Activated CD4-positive, alpha-beta T cell treated with anti-CD3 and anti-CD28 coated beads for 36 hours (primary cell): ENCODE results near the gene ASS1. TPM values are rescaled to one million over a fixed set of nuclear protein-coding genes. Genes with fewer than 3 reads are reported as not detected.
"Not testable (repeated sequence)": the region's sequence is repeated elsewhere in the genome, so short reads cannot be mapped to it uniquely, and the experiment has no call there.

Experiments
- ATAC-seq: fragments of 200-7000 bp; cut with Tn5 transposase; one replicate; pipeline ENCODE4 v1.10.0; 2021; ENCODE audit warnings: mild to moderate bottlenecking, moderate library complexity
- CTCF ChIA-PET: fragments of 350-600 bp; sonication (Branson Sonifier 250); formaldehyde crosslinking; loops from one replicate; lab custom pipeline; 2021; ENCODE audit warnings: antibody characterized with exemption; lab: Charles Lee
- POLR2A ChIA-PET: fragments of 350-600 bp; sonication (Branson Sonifier 250); formaldehyde crosslinking; loops from one replicate; lab custom pipeline; 2021; ENCODE audit warnings: antibody characterized with exemption, inconsistent platforms; lab: Charles Lee
- DNase-seq: peaks from one replicate; pipeline ENCODE4 v3.0.0-alpha.2; 2020
- H3K27ac Mint-ChIP-seq: one replicate; pipeline ENCODE4 v1.8.0; 2021; ENCODE audit warnings: mixed read lengths
- H3K27me3 Mint-ChIP-seq: one replicate; pipeline ENCODE4 v1.8.0; 2021; ENCODE audit warnings: mixed read lengths
- H3K36me3 Mint-ChIP-seq: one replicate; pipeline ENCODE4 v1.8.0; 2021; ENCODE audit warnings: low read depth, mixed read lengths
- H3K4me1 Mint-ChIP-seq: one replicate; pipeline ENCODE4 v1.8.0; 2021; ENCODE audit warnings: mixed read lengths
- H3K4me3 Mint-ChIP-seq: one replicate; pipeline ENCODE4 v1.8.0; 2021; ENCODE audit warnings: mild to moderate bottlenecking, moderate library complexity, mixed read lengths
- H3K9me3 Mint-ChIP-seq: one replicate; pipeline ENCODE4 v1.8.0; 2021; ENCODE audit warnings: low read depth, mixed read lengths
- intact Hi-C, 2 experiments: fragments of 100-400 bp; cut with DNase I in 1 of 2; cut with micrococcal nuclease in 1 of 2; formaldehyde crosslinking; loops; one replicate each; pipeline versions ENCODE4 v1.14.2 to v1.15.1; 2022 to 2024; cut with DNase I, micrococcal nuclease
- total RNA-seq, 2 experiments: library from RNA; stranded (reverse); gene quantifications; one replicate each; pipeline ENCODE4 v1.2.3, GENCODE V29; 2021

The ASS1 gene
- total RNA-seq, 2 experiments from 2014 or later: 8.6 to 9.3 TPM

- ATAC-seq (no peak), DNase-seq (no peak)
- Mint-ChIP-seq H3K4me3 (no peak overlapping the region), H3K27me3 (peaks cover 13% of the 10 kb centered on the region), H3K4me1 (peaks cover 3% of the 10 kb centered on the region), H3K9me3 (no peaks in the 10 kb centered on the region), H3K27ac (no peak overlapping the region), H3K36me3 (no peaks in the 10 kb centered on the region)
- intact Hi-C loops: no loop called here
- CTCF ChIA-PET: no interaction called here
- POLR2A ChIA-PET: no interaction called here
Observed at GRCh38 chr9:130429831-130430230, 14.9 kb upstream of the ASS1 start.

- Mint-ChIP-seq H3K27me3 (peaks cover 15% of the 10 kb centered on the region), H3K27ac (no peak overlapping the region), H3K9me3 (no peaks in the 10 kb centered on the region), H3K36me3 (no peaks in the 10 kb centered on the region), H3K4me1 (peaks cover 3% of the 10 kb centered on the region), H3K4me3 (no peak overlapping the region)
- ATAC-seq: no peak
- POLR2A ChIA-PET: no interaction called here
- CTCF ChIA-PET: no interaction called here
- DNase-seq: no peak
- intact Hi-C loops: no loop called here
Observed at GRCh38 chr9:130430232-130430631, 14.5 kb upstream of the ASS1 start.

- ATAC-seq: no peak
- DNase-seq: no peak
- no peak overlapping the region for H3K27ac Mint-ChIP-seq
- ChIA-PET CTCF (no interaction called here), POLR2A (no interaction called here)
- peaks cover 17% of the 10 kb centered on the region for H3K27me3 Mint-ChIP-seq
- H3K4me1 Mint-ChIP-seq: peaks cover 3% of the 10 kb centered on the region
- H3K9me3 Mint-ChIP-seq: no peaks in the 10 kb centered on the region
- no peaks in the 10 kb centered on the region for H3K36me3 Mint-ChIP-seq
- H3K4me3 Mint-ChIP-seq: no peak overlapping the region
- intact Hi-C loops: no loop called here
Observed at GRCh38 chr9:130430734-130431535, 13.8 kb upstream of the ASS1 start.

- Mint-ChIP-seq H3K27ac (no peak overlapping the region), H3K9me3 (no peaks in the 10 kb centered on the region), H3K4me1 (peaks cover 3% of the 10 kb centered on the region), H3K27me3 (peaks cover 17% of the 10 kb centered on the region), H3K36me3 (no peaks in the 10 kb centered on the region), H3K4me3 (no peak overlapping the region)
- intact Hi-C loops: no loop called here
- DNase-seq (no peak), ATAC-seq (no peak)
- ChIA-PET POLR2A (no interaction called here), CTCF (no interaction called here)
Observed at GRCh38 chr9:130431536-130432303, 13.0 kb upstream of the ASS1 start.

- H3K27me3 Mint-ChIP-seq: peaks cover 17% of the 10 kb centered on the region
- H3K4me1 Mint-ChIP-seq: peaks cover 3% of the 10 kb centered on the region
- CTCF ChIA-PET: no interaction called here
- H3K4me3 Mint-ChIP-seq: no peak overlapping the region
- no peaks in the 10 kb centered on the region for H3K9me3 Mint-ChIP-seq
- DNase-seq: no peak
- POLR2A ChIA-PET: no interaction called here
- intact Hi-C loops: no loop called here
- no peak for ATAC-seq
- H3K36me3 Mint-ChIP-seq: no peaks in the 10 kb centered on the region
- H3K27ac Mint-ChIP-seq: no peak overlapping the region
Observed at GRCh38 chr9:130432362-130432761, 12.4 kb upstream of the ASS1 start.

GRCh38 chr9:130432796-130433167 lies 12.0 kb upstream of the ASS1 start:
- H3K4me3 Mint-ChIP-seq: no peak overlapping the region
- no peak overlapping the region for H3K27ac Mint-ChIP-seq
- ChIA-PET CTCF (no interaction called here), POLR2A (no interaction called here)
- intact Hi-C loops: no loop called here
- H3K4me1 Mint-ChIP-seq: peaks cover 3% of the 10 kb centered on the region
- no peak for DNase-seq
- no peaks in the 10 kb centered on the region for H3K9me3 Mint-ChIP-seq
- peaks cover 17% of the 10 kb centered on the region for H3K27me3 Mint-ChIP-seq
- H3K36me3 Mint-ChIP-seq: no peaks in the 10 kb centered on the region
- peak; percentile 11 for ATAC-seq

- H3K4me3 Mint-ChIP-seq: no peak overlapping the region
Observed at GRCh38 chr9:130433168-130433946, 11.4 kb upstream of the ASS1 start.

GRCh38 chr9:130433947-130434262 lies 10.9 kb upstream of the ASS1 start:
- ChIA-PET CTCF (no interaction called here), POLR2A (no interaction called here)
- DNase-seq (no peak), ATAC-seq (no peak)
- intact Hi-C loops: no loop called here
- Mint-ChIP-seq H3K27me3 (peaks cover 17% of the 10 kb centered on the region), H3K36me3 (no peaks in the 10 kb centered on the region), H3K9me3 (no peaks in the 10 kb centered on the region), H3K4me1 (peaks cover 3% of the 10 kb centered on the region), H3K4me3 (no peak overlapping the region), H3K27ac (no peak overlapping the region)

More at GRCh38 chr9:130433168-130433946, 11.4 kb upstream of the ASS1 start:
- H3K9me3 Mint-ChIP-seq: no peaks in the 10 kb centered on the region
- DNase-seq (peak; percentile 69), ATAC-seq (peak; percentile 95)
- peaks cover 17% of the 10 kb centered on the region for H3K27me3 Mint-ChIP-seq
- no peaks in the 10 kb centered on the region for H3K36me3 Mint-ChIP-seq
- intact Hi-C loops: no loop called here
- POLR2A ChIA-PET: no interaction called here
- CTCF ChIA-PET: no interaction called here
- no peak overlapping the region for H3K27ac Mint-ChIP-seq
- H3K4me1 Mint-ChIP-seq: peaks cover 3% of the 10 kb centered on the region

- DNase-seq, H3K4me1 Mint-ChIP-seq, H3K36me3 Mint-ChIP-seq, H3K27ac Mint-ChIP-seq, intact Hi-C loops, ATAC-seq, POLR2A ChIA-PET, H3K9me3 Mint-ChIP-seq, H3K4me3 Mint-ChIP-seq: not testable (repeated sequence)
- H3K27me3 Mint-ChIP-seq: peaks cover 19% of the 10 kb centered on the region
- CTCF ChIA-PET: interaction anchor here (1.1 kb wide), 1 partner anchor 635 kb away, joined by 3 read pairs; no protein-coding TSS in a partner anchor
Observed at GRCh38 chr9:130434656-130435055, 10.1 kb upstream of the ASS1 start.

- ATAC-seq: no peak
- no peak for DNase-seq
- ChIA-PET POLR2A (no interaction called here), CTCF (no interaction called here)
- H3K27me3 Mint-ChIP-seq: peaks cover 16% of the 10 kb centered on the region
- H3K4me1 Mint-ChIP-seq: peaks cover 3% of the 10 kb centered on the region
- H3K27ac Mint-ChIP-seq: no peak overlapping the region
- peaks cover 6% of the 10 kb centered on the region for H3K9me3 Mint-ChIP-seq
- peaks cover 2% of the 10 kb centered on the region for H3K36me3 Mint-ChIP-seq
- intact Hi-C loops: no loop called here
- no peak overlapping the region for H3K4me3 Mint-ChIP-seq
Observed at GRCh38 chr9:130437011-130437789, 7.6 kb upstream of the ASS1 start.

GRCh38 chr9:130438382-130438981 lies 6.3 kb upstream of the ASS1 start:
- intact Hi-C loops: no loop called here
- CTCF ChIA-PET: interaction anchor here (0.6 kb wide), 1 partner anchor 235 kb away, joined by 3 read pairs; no protein-coding TSS in a partner anchor
- H3K4me3 Mint-ChIP-seq: no peak overlapping the region
- H3K4me1 Mint-ChIP-seq: no peaks in the 10 kb centered on the region
- DNase-seq (no peak), ATAC-seq (no peak)
- POLR2A ChIA-PET: interaction anchor here (0.6 kb wide), 1 partner anchor 46 kb away, joined by 4 read pairs; no protein-coding TSS in a partner anchor
- no peak overlapping the region for H3K27ac Mint-ChIP-seq
- H3K9me3 Mint-ChIP-seq: peaks cover 6% of the 10 kb centered on the region
- H3K27me3 Mint-ChIP-seq: peaks cover 13% of the 10 kb centered on the region
- H3K36me3 Mint-ChIP-seq: peaks cover 2% of the 10 kb centered on the region
